Measurements from ENCODE around the gene TMEM116. TPM values are rescaled to one million over a fixed set of nuclear protein-coding genes. Genes with fewer than 3 reads are reported as not detected.

The TMEM116 gene
- total RNA-seq, 1 experiment from 2014 or later: 10.2 TPM

GRCh38 chr12:112031472-112031871 lies 18.5 kb upstream of the TMEM116 start:
- peaks cover 43% of the 10 kb centered on the region for H3K36me3 ChIP-seq (ENCODE audit: control insufficient read depth, insufficient read depth, low read length)
- intact Hi-C loops (cut with micrococcal nuclease; ENCODE audit: unreplicated experiment): no loop called here

GRCh38 chr12:112029301-112029700 lies 16.3 kb upstream of the TMEM116 start:
- DNase-seq (ENCODE audit: low read depth, low spot score) (no peak), ATAC-seq (no peak)
- intact Hi-C loops (cut with micrococcal nuclease; ENCODE audit: unreplicated experiment): no loop called here
- no peaks in the 10 kb centered on the region for H3K4me1 ChIP-seq (ENCODE audit: control insufficient read depth, insufficient read depth, low read length)
- no peak overlapping the region for H3K4me3 ChIP-seq (ENCODE audit: low read depth in 2 of 2, low read length in 2 of 2)
- H3K27me3 ChIP-seq (ENCODE audit: control insufficient read depth, insufficient read depth, low read length): no peaks in the 10 kb centered on the region
- BruUV-seq (replicated peaks): no TSS peak
- H3K27ac ChIP-seq (ENCODE audit: low read length): no peak overlapping the region
- ChIA-PET POLR2A (no interaction called here), CTCF (no interaction called here)
- in situ Hi-C loops (cut with HindIII; ENCODE audit: low pct_unique_long_range_greater_than_20kb, low sequenced_read_pairs): no loop called here
- TF ChIP-seq, protein P1, sequence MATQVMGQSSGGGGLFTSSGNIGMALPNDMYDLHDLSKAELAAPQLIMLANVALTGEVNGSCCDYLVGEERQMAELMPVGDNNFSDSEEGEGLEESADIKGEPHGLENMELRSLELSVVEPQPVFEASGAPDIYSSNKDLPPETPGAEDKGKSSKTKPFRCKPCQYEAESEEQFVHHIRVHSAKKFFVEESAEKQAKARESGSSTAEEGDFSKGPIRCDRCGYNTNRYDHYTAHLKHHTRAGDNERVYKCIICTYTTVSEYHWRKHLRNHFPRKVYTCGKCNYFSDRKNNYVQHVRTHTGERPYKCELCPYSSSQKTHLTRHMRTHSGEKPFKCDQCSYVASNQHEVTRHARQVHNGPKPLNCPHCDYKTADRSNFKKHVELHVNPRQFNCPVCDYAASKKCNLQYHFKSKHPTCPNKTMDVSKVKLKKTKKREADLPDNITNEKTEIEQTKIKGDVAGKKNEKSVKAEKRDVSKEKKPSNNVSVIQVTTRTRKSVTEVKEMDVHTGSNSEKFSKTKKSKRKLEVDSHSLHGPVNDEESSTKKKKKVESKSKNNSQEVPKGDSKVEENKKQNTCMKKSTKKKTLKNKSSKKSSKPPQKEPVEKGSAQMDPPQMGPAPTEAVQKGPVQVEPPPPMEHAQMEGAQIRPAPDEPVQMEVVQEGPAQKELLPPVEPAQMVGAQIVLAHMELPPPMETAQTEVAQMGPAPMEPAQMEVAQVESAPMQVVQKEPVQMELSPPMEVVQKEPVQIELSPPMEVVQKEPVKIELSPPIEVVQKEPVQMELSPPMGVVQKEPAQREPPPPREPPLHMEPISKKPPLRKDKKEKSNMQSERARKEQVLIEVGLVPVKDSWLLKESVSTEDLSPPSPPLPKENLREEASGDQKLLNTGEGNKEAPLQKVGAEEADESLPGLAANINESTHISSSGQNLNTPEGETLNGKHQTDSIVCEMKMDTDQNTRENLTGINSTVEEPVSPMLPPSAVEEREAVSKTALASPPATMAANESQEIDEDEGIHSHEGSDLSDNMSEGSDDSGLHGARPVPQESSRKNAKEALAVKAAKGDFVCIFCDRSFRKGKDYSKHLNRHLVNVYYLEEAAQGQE (IDR thresholded peaks at IDR 0.05; ENCODE audit: insufficient read depth in 1 of 2, low read depth in 2 of 2, low read length in 1 of 2): no peak
- no peak for TF ChIP-seq TCF7L2 (IDR thresholded peaks at IDR 0.05; ENCODE audit: low read depth, low read length)
- no peaks in the 10 kb centered on the region for H3K9me3 ChIP-seq (ENCODE audit: control insufficient read depth, insufficient read depth, low read depth, low read length)
- peaks cover 34% of the 10 kb centered on the region for H3K36me3 ChIP-seq (ENCODE audit: control insufficient read depth, insufficient read depth, low read length)

More at GRCh38 chr12:112031472-112031871, 18.5 kb upstream of the TMEM116 start:
- H3K4me3 ChIP-seq (ENCODE audit: low read depth in 2 of 2, low read length in 2 of 2): no peak overlapping the region
- in situ Hi-C loops (cut with HindIII; ENCODE audit: low pct_unique_long_range_greater_than_20kb, low sequenced_read_pairs): no loop called here
- DNase-seq (ENCODE audit: low read depth, low spot score) (no peak), ATAC-seq (no peak; the same call in 1 of the 2 replicates)
- no peak overlapping the region for H3K27ac ChIP-seq (ENCODE audit: low read length)
- no peak for TF ChIP-seq SIN3A (IDR thresholded peaks at IDR 0.05; ENCODE audit: borderline replicate concordance, insufficient read depth, low read depth, low read length)
- TF ChIP-seq, protein P1 (IDR thresholded peaks at IDR 0.05; ENCODE audit: insufficient read depth in 1 of 2, low read depth in 2 of 2, low read length in 1 of 2): no peak
- no peak for TF ChIP-seq CTCF (IDR thresholded peaks at IDR 0.05)
- TF ChIP-seq TCF7L2 (IDR thresholded peaks at IDR 0.05; ENCODE audit: low read depth, low read length): no peak
- no peak for TF ChIP-seq POLR2AphosphoS5 (IDR thresholded peaks at IDR 0.05; ENCODE audit: low read depth, low read length)
- H3K4me1 ChIP-seq (ENCODE audit: control insufficient read depth, insufficient read depth, low read length): no peaks in the 10 kb centered on the region
- no TSS peak for BruUV-seq (replicated peaks)
- H3K9me3 ChIP-seq (ENCODE audit: control insufficient read depth, insufficient read depth, low read depth, low read length): no peaks in the 10 kb centered on the region
- CTCF ChIA-PET: no interaction called here
- H3K27me3 ChIP-seq (ENCODE audit: control insufficient read depth, insufficient read depth, low read length): no peaks in the 10 kb centered on the region
- POLR2A ChIA-PET: no interaction called here
